ENCODE data around the gene GABBR2. TPM values are rescaled to one million over a fixed set of nuclear protein-coding genes. Genes with fewer than 3 reads are reported as not detected.

The GABBR2 gene
- total and polyA plus RNA-seq, 2 of the 8 experiments (the other 6 are each of a cell fraction or from before 2014, with no cell fraction given): 0.50 to 1.2 TPM

GRCh38 chr9:98610211-98610610 lies 98.5 kb downstream of the GABBR2 start:
- Histone ChIP-seq H2AFZ (ENCODE audit: low read length) (no peak overlapping the region), H3K36me3 (ENCODE audit: control insufficient read depth in 2 of 4, insufficient read depth in 4 of 4, low read length in 3 of 4) (no peaks in the 10 kb centered on the region), H4K20me1 (replicated peaks in 1 of 2; ENCODE audit: control insufficient read depth in 1 of 2, insufficient read depth in 2 of 2, low read length in 2 of 2) (no peaks in the 10 kb centered on the region), H3K9ac (replicated peaks in 1 of 4; ENCODE audit: extremely low read depth in 1 of 4, low read depth in 3 of 4, low read length in 3 of 4) (no peak overlapping the region), H2BK12ac (ENCODE audit: low read depth, low read length) (no peak overlapping the region), H3K23ac (ENCODE audit: insufficient read length) (no peak overlapping the region), H4K5ac (ENCODE audit: insufficient read length, low read depth, low read length) (no peak overlapping the region), H3K14ac (ENCODE audit: insufficient read length) (no peak overlapping the region), H3K23me2 (ENCODE audit: low read depth, low read length) (no peaks in the 10 kb centered on the region), H3K4me3 (ENCODE audit: extremely low read depth in 1 of 4, insufficient read depth in 2 of 4, low read depth in 3 of 4, low read length in 4 of 4) (no peak overlapping the region), H3K79me2 (ENCODE audit: control insufficient read depth in 1 of 2, insufficient read depth in 2 of 2, low read length in 2 of 2) (no peaks in the 10 kb centered on the region), H2BK120ac (replicated peaks; ENCODE audit: low read depth, low read length) (no peak overlapping the region), H3K79me1 (ENCODE audit: low read depth, low read length) (no peaks in the 10 kb centered on the region), H2BK20ac (ENCODE audit: low read length) (no peak overlapping the region), H3K4ac (replicated peaks; ENCODE audit: insufficient read length, low read depth, low read length) (no peak overlapping the region), H3K4me2 (ENCODE audit: insufficient read depth in 1 of 2, low read depth in 2 of 2, low read length in 2 of 2) (no peak overlapping the region), H3K27me3 (replicated peaks in 1 of 4; ENCODE audit: control insufficient read depth in 3 of 4, extremely low read depth in 1 of 4, insufficient read depth in 3 of 4, low read length in 3 of 4) (no peaks in the 10 kb centered on the region), H2AK5ac (ENCODE audit: low read depth, low read length) (no peak overlapping the region), H2BK15ac (ENCODE audit: low read length) (no peak overlapping the region), H3K27ac (ENCODE audit: low read depth, low read length) (no peak overlapping the region), H3K18ac (ENCODE audit: extremely low read depth, low read length) (no peak overlapping the region), H4K91ac (replicated peaks; ENCODE audit: insufficient read length, low read length) (no peak overlapping the region), H3K56ac (replicated peaks; ENCODE audit: insufficient read length, low read depth, low read length) (no peak overlapping the region), H2BK5ac (ENCODE audit: low read depth, low read length) (no peak overlapping the region), H3K9me3 (ENCODE audit: insufficient read depth in 2 of 2, low read depth in 1 of 2, low read length in 1 of 2) (no peaks in the 10 kb centered on the region), H3K4me1 (replicated peaks in 1 of 4; ENCODE audit: control insufficient read depth in 3 of 4, insufficient read depth in 4 of 4, low read length in 3 of 4) (no peaks in the 10 kb centered on the region), H4K8ac (ENCODE audit: extremely low read depth, insufficient read depth, low read length) (no peak overlapping the region)
- FAIRE-seq (no peak), DNase-seq (ENCODE audit: low read depth in 1 of 2, low spot score in 2 of 2) (no peak)
- 82% methylated on average over 2 of the region's 2 CpGs; no CpG with 5 or more reads in 1 of the 2 experiments for WGBS, 2 experiments (ENCODE audit: extremely low coverage in 1 of 2, insufficient coverage in 1 of 2, insufficient read length in 1 of 2, insufficient replicate concordance in 2 of 2, low coverage in 1 of 2, low lambda C conversion rate in 2 of 2, missing lambda C conversion rate in 1 of 2)
- CTCF ChIA-PET (ENCODE audit: partially characterized antibody): no interaction called here
- POLR2A ChIA-PET (ENCODE audit: partially characterized antibody): no interaction called here
- TF ChIP-seq SRF (IDR thresholded peaks at IDR 0.05; ENCODE audit: low read depth, low read length) (peak; percentile 88), USF2 (IDR thresholded peaks at IDR 0.05; ENCODE audit: low read length) (no peak)

Measured in H1 (cell line).